ENCODE results near the gene SH3BP4. TPM values are rescaled to one million over a fixed set of nuclear protein-coding genes. Genes with fewer than 3 reads are reported as not detected.

The SH3BP4 gene
- total and polyA plus RNA-seq, 4 donors: 4.1 to 18.4 (median 12.2) TPM

DNA sequence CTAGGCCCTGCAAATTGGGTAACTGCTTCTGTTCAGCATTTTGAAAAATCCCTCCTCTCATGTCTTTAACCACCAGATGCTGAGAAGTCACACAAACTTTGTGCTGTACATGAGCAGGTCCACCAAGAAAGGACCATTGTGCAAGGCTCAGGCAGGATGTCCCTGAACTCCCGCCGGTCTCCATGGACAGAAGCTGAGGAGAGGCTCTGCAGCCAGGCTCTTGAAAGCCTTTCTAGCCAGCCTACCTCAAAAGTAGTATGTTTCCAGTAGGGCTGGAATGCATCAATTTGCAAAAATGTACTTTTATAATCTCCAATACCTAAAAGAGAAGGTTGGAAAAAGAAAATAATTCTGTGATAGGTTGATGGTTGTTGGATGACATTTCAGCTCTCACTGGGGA lies 47.0 kb upstream of the SH3BP4 start (continued):
- no peak for TF ChIP-seq HNF4A (conservative IDR thresholded peaks at IDR 0.05)
- no peak for TF ChIP-seq RXRA (IDR thresholded peaks at IDR 0.05)
- TF ChIP-seq EGR1 (IDR thresholded peaks at IDR 0.05; ENCODE audit: low read depth in 2 of 2): no peak
- no peak for TF ChIP-seq JUND (IDR thresholded peaks at IDR 0.05)
- no peak for TF ChIP-seq GABPA (IDR thresholded peaks at IDR 0.05 in 1 of 2, conservative IDR thresholded peaks at IDR 0.05 in 1 of 2)

DNA sequence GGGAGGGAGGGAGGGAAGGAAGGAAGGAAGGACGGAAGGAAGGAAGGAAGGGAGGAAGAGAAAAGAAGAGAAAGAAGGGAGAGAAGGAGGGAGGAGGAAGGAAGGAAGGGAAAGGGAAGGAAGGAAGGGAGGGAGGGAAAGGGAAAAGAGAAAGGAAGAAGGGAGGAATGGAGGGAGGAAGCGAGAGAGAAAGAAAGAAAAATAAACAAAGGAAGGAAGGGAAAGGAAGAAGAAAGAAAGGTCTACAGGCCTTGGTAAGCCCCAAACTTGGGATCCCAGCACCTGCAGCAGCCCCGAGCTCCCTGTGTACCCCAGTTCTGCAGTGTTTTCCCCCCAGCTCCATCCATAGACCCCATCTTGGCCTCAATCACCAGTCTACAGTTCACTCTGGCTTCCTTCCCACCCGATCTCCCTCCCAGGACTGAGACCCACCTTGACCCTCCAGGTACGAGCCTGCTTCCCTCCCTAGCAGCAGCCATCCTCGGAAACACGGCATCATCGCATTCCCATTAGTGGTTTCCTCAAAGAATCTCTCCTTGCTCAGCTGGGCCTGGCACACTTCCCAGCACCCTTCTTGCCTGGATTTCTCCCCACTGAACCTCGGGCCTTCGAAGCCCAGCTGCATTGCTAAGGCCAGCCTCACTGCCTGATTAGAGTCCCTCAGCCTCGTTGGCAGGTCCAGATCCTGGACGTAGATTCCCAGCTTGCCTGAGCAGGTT lies 46.1 kb upstream of the SH3BP4 start:
- Histone ChIP-seq H3K9me3 (ENCODE audit: control insufficient read depth in 4 of 4, low read length in 3 of 4) (no peaks in the 10 kb centered on the region), H3K27me3 (ENCODE audit: control insufficient read depth in 4 of 4, insufficient read depth in 4 of 4, low read length in 3 of 4) (no peaks in the 10 kb centered on the region), H3K9ac (ENCODE audit: low read depth in 1 of 2, low read length in 2 of 2) (no peak overlapping the region), H3K36me3 (ENCODE audit: control insufficient read depth in 4 of 4, insufficient read depth in 3 of 4, low read depth in 1 of 4, low read length in 3 of 4) (no peaks in the 10 kb centered on the region), H3K4me1 (ENCODE audit: control insufficient read depth in 4 of 4, insufficient read depth in 4 of 4, low read length in 3 of 4) (no peaks in the 10 kb centered on the region), H3K27ac (ENCODE audit: low read depth in 1 of 2, low read length in 2 of 2) (no peak overlapping the region), H3K4me3 (ENCODE audit: low read depth in 1 of 3, low read length in 3 of 3) (no peak overlapping the region)
- WGBS: 90% methylated on average over 12 of the region's 12 CpGs
- no peak for DNase-seq (ENCODE audit: low spot score)
- TF ChIP-seq YY1 (IDR thresholded peaks at IDR 0.05) (no peak), JUND (IDR thresholded peaks at IDR 0.05) (no peak), RXRA (IDR thresholded peaks at IDR 0.05) (no peak), SP1 (IDR thresholded peaks at IDR 0.05) (no peak), NR2F2 (IDR thresholded peaks at IDR 0.05) (no peak), GABPA (IDR thresholded peaks at IDR 0.05 in 1 of 2, conservative IDR thresholded peaks at IDR 0.05 in 1 of 2) (no peak), HNF4G (IDR thresholded peaks at IDR 0.05) (no peak), FOXA1 (IDR thresholded peaks at IDR 0.05) (no peak), TAF1 (conservative IDR thresholded peaks at IDR 0.05) (no peak)
- TF ChIP-seq, protein P1, sequence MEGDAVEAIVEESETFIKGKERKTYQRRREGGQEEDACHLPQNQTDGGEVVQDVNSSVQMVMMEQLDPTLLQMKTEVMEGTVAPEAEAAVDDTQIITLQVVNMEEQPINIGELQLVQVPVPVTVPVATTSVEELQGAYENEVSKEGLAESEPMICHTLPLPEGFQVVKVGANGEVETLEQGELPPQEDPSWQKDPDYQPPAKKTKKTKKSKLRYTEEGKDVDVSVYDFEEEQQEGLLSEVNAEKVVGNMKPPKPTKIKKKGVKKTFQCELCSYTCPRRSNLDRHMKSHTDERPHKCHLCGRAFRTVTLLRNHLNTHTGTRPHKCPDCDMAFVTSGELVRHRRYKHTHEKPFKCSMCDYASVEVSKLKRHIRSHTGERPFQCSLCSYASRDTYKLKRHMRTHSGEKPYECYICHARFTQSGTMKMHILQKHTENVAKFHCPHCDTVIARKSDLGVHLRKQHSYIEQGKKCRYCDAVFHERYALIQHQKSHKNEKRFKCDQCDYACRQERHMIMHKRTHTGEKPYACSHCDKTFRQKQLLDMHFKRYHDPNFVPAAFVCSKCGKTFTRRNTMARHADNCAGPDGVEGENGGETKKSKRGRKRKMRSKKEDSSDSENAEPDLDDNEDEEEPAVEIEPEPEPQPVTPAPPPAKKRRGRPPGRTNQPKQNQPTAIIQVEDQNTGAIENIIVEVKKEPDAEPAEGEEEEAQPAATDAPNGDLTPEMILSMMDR (IDR thresholded peaks at IDR 0.05; ENCODE audit: low read depth, low read length, missing input control): no peak

DNA sequence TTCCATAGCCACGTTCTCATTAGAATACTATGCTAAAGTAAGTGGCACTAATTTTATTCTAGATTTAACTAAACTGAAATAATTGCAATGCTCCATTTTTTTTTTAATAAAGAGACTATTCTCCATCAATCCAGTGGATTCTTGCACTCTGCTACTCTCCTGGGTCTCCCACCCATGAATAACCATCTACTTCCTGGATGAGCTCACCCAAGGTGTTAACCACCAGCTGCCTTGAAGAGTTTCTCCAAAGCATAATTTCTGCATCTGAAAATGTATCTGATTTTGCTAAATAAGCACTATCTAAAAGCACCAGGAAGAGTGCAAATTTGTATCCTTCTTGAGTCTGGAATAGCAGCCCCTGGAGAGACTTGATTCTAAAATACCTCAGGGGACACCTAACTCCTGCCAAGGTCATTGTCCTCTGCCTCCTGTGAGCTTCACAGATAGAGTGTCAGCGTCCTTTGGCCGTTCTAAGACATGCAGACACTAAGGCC lies 41.6 kb upstream of the SH3BP4 start:
- Histone ChIP-seq H3K36me3 (ENCODE audit: control insufficient read depth in 4 of 4, insufficient read depth in 3 of 4, low read depth in 1 of 4, low read length in 3 of 4) (no peaks in the 10 kb centered on the region), H3K4me1 (ENCODE audit: control insufficient read depth in 4 of 4, insufficient read depth in 4 of 4, low read length in 3 of 4) (no peaks in the 10 kb centered on the region), H3K9ac (ENCODE audit: low read depth in 1 of 2, low read length in 2 of 2) (no peak overlapping the region), H3K4me3 (ENCODE audit: low read depth in 1 of 3, low read length in 3 of 3) (no peak overlapping the region), H3K27me3 (ENCODE audit: control insufficient read depth in 4 of 4, insufficient read depth in 4 of 4, low read length in 3 of 4) (no peaks in the 10 kb centered on the region), H3K27ac (ENCODE audit: low read depth in 1 of 2, low read length in 2 of 2) (no peak overlapping the region), H3K9me3 (ENCODE audit: control insufficient read depth in 4 of 4, low read length in 3 of 4) (no peaks in the 10 kb centered on the region)
- WGBS: 79% methylated on average over 3 of the region's 3 CpGs
- TF ChIP-seq TAF1 (conservative IDR thresholded peaks at IDR 0.05): no peak
- TF ChIP-seq, protein P2, sequence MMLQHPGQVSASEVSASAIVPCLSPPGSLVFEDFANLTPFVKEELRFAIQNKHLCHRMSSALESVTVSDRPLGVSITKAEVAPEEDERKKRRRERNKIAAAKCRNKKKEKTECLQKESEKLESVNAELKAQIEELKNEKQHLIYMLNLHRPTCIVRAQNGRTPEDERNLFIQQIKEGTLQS (IDR thresholded peaks at IDR 0.05): no peak
- TF ChIP-seq RAD21 (IDR thresholded peaks at IDR 0.05): no peak
- TF ChIP-seq, protein P3, sequence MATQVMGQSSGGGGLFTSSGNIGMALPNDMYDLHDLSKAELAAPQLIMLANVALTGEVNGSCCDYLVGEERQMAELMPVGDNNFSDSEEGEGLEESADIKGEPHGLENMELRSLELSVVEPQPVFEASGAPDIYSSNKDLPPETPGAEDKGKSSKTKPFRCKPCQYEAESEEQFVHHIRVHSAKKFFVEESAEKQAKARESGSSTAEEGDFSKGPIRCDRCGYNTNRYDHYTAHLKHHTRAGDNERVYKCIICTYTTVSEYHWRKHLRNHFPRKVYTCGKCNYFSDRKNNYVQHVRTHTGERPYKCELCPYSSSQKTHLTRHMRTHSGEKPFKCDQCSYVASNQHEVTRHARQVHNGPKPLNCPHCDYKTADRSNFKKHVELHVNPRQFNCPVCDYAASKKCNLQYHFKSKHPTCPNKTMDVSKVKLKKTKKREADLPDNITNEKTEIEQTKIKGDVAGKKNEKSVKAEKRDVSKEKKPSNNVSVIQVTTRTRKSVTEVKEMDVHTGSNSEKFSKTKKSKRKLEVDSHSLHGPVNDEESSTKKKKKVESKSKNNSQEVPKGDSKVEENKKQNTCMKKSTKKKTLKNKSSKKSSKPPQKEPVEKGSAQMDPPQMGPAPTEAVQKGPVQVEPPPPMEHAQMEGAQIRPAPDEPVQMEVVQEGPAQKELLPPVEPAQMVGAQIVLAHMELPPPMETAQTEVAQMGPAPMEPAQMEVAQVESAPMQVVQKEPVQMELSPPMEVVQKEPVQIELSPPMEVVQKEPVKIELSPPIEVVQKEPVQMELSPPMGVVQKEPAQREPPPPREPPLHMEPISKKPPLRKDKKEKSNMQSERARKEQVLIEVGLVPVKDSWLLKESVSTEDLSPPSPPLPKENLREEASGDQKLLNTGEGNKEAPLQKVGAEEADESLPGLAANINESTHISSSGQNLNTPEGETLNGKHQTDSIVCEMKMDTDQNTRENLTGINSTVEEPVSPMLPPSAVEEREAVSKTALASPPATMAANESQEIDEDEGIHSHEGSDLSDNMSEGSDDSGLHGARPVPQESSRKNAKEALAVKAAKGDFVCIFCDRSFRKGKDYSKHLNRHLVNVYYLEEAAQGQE (IDR thresholded peaks at IDR 0.05): no peak
- TF ChIP-seq FOXA1 (IDR thresholded peaks at IDR 0.05): no peak
- no peak for TF ChIP-seq SP1 (IDR thresholded peaks at IDR 0.05)
- no peak for TF ChIP-seq HNF4G (IDR thresholded peaks at IDR 0.05)
- TF ChIP-seq, protein P1 (IDR thresholded peaks at IDR 0.05; ENCODE audit: low read depth, low read length, missing input control): no peak
- TF ChIP-seq JUND (IDR thresholded peaks at IDR 0.05): no peak
- TF ChIP-seq HNF4A (conservative IDR thresholded peaks at IDR 0.05): no peak
- TF ChIP-seq GABPA (IDR thresholded peaks at IDR 0.05 in 1 of 2, conservative IDR thresholded peaks at IDR 0.05 in 1 of 2): no peak
- no peak for TF ChIP-seq NR2F2 (IDR thresholded peaks at IDR 0.05)
- TF ChIP-seq YY1 (IDR thresholded peaks at IDR 0.05): no peak
- TF ChIP-seq, protein P4, sequence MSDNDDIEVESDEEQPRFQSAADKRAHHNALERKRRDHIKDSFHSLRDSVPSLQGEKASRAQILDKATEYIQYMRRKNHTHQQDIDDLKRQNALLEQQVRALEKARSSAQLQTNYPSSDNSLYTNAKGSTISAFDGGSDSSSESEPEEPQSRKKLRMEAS (IDR thresholded peaks at IDR 0.05): no peak
- TF ChIP-seq RXRA (IDR thresholded peaks at IDR 0.05): no peak
- TF ChIP-seq, protein P5, sequence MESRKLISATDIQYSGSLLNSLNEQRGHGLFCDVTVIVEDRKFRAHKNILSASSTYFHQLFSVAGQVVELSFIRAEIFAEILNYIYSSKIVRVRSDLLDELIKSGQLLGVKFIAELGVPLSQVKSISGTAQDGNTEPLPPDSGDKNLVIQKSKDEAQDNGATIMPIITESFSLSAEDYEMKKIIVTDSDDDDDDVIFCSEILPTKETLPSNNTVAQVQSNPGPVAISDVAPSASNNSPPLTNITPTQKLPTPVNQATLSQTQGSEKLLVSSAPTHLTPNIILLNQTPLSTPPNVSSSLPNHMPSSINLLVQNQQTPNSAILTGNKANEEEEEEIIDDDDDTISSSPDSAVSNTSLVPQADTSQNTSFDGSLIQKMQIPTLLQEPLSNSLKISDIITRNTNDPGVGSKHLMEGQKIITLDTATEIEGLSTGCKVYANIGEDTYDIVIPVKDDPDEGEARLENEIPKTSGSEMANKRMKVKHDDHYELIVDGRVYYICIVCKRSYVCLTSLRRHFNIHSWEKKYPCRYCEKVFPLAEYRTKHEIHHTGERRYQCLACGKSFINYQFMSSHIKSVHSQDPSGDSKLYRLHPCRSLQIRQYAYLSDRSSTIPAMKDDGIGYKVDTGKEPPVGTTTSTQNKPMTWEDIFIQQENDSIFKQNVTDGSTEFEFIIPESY (IDR thresholded peaks at IDR 0.05): no peak
- no peak for TF ChIP-seq FOXA2 (IDR thresholded peaks at IDR 0.05)
- DNase-seq (ENCODE audit: low spot score): no peak
